NCI-H446 treated with DMSO at 0.1 percent for 48 hours (cell line): ENCODE results near the gene TFRC.
"Not testable (repeated sequence)": the region's sequence is repeated elsewhere in the genome, so short reads cannot be mapped to it uniquely, and the experiment has no call there.

ENCODE experiments used
- DNase-seq: peaks from one replicate; lab custom pipeline; 2025; lab: John Stamatoyannopoulos, UW

TFRC gene

GRCh38 chr3:196048922-196049598, 32.8 kb downstream of the TFRC start:
- DNase-seq: no peak

GRCh38 chr3:196047391-196048030, 34.4 kb downstream of the TFRC start:
- DNase-seq: no peak

- no peak for DNase-seq
Observed at GRCh38 chr3:196044513-196044912, 37.4 kb downstream of the TFRC start.

- DNase-seq: no peak
Observed at GRCh38 chr3:196042673-196043072, 39.2 kb downstream of the TFRC start.

- no peak for DNase-seq
Observed at GRCh38 chr3:196039359-196039758, 42.5 kb downstream of the TFRC start.

- not testable (repeated sequence) for DNase-seq
Observed at GRCh38 chr3:196026059-196026458, 55.8 kb downstream of the TFRC start.

- DNase-seq: no peak
Observed at GRCh38 chr3:196024968-196025367, 56.9 kb downstream of the TFRC start.

GRCh38 chr3:196023947-196024346, 57.9 kb downstream of the TFRC start:
- no peak for DNase-seq

- not testable (repeated sequence) for DNase-seq
Observed at GRCh38 chr3:196022499-196022878, 59.4 kb downstream of the TFRC start.

GRCh38 chr3:196020373-196020772, 61.5 kb downstream of the TFRC start:
- no peak for DNase-seq

GRCh38 chr3:196019576-196019975, 62.3 kb downstream of the TFRC start:
- not testable (repeated sequence) for DNase-seq

GRCh38 chr3:196018159-196018558, 63.7 kb downstream of the TFRC start:
- not testable (repeated sequence) for DNase-seq

GRCh38 chr3:196016485-196016884, 65.4 kb downstream of the TFRC start:
- DNase-seq: no peak

GRCh38 chr3:196016059-196016458, 65.8 kb downstream of the TFRC start:
- no peak for DNase-seq

- DNase-seq: no peak
Observed at GRCh38 chr3:196013587-196014487, 68.1 kb downstream of the TFRC start.

- DNase-seq: no peak
Observed at GRCh38 chr3:196012941-196013476, 68.9 kb downstream of the TFRC start.

GRCh38 chr3:196012481-196012880, 69.4 kb downstream of the TFRC start:
- DNase-seq: no peak

GRCh38 chr3:196009456-196009855, 72.4 kb downstream of the TFRC start:
- DNase-seq: no peak

GRCh38 chr3:196008929-196009328, 73.0 kb downstream of the TFRC start:
- DNase-seq: no peak

GRCh38 chr3:196008387-196008786, 73.5 kb downstream of the TFRC start:
- DNase-seq: no peak

- DNase-seq: no peak
Observed at GRCh38 chr3:196007744-196008335, 74.0 kb downstream of the TFRC start.

- not testable (repeated sequence) for DNase-seq
Observed at GRCh38 chr3:196005338-196005737, 76.6 kb downstream of the TFRC start.
